ENCODE measurements around the gene CLIP1. TPM values are rescaled to one million over a fixed set of nuclear protein-coding genes. Genes with fewer than 3 reads are reported as not detected.

The CLIP1 gene
- total RNA-seq, 2 donors from 2014 or later, result 72.4 to 81.1 TPM

- peaks cover 4% of the 10 kb centered on the region for H3K4me1 Mint-ChIP-seq
- H3K27me3 Mint-ChIP-seq, result no peaks in the 10 kb centered on the region
Measured at GRCh38 chr12:122250536-122250935, 171.9 kb downstream of the CLIP1 start.

GRCh38 chr12:122250047-122250446 is 172.4 kb downstream of the CLIP1 start:
- ATAC-seq (no peak), DNase-seq (no peak)
- Mint-ChIP-seq H3K36me3 (ENCODE audit: low read depth) (no peaks in the 10 kb centered on the region), H3K4me3 (no peak overlapping the region), H3K27me3 (no peaks in the 10 kb centered on the region), H3K4me1 (peaks cover 4% of the 10 kb centered on the region), H3K27ac (no peak overlapping the region)
- no peaks in the 10 kb centered on the region for H3K9me3 ChIP-seq (ENCODE audit: control insufficient read depth, low read length, poor library complexity, severe bottlenecking)

More at GRCh38 chr12:122250536-122250935, 171.9 kb downstream of the CLIP1 start:
- Mint-ChIP-seq H3K27ac (no peak overlapping the region), H3K4me3 (no peak overlapping the region), H3K36me3 (ENCODE audit: low read depth) (no peaks in the 10 kb centered on the region)
- H3K9me3 ChIP-seq (ENCODE audit: control insufficient read depth, low read length, poor library complexity, severe bottlenecking), result no peaks in the 10 kb centered on the region
- DNase-seq (no peak), ATAC-seq (no peak)

GRCh38 chr12:122245553-122245952 is 176.9 kb downstream of the CLIP1 start:
- H3K27me3 Mint-ChIP-seq, result no peaks in the 10 kb centered on the region
- no peaks in the 10 kb centered on the region for H3K36me3 Mint-ChIP-seq (ENCODE audit: low read depth)
- H3K4me3 Mint-ChIP-seq, result peak overlapping the region; percentile 93
- no peak for DNase-seq
- ATAC-seq, result no peak
- peak overlapping the region; percentile 93 for H3K27ac Mint-ChIP-seq
- peaks cover 23% of the 10 kb centered on the region for H3K4me1 Mint-ChIP-seq
- no peaks in the 10 kb centered on the region for H3K9me3 ChIP-seq (ENCODE audit: control insufficient read depth, low read length, poor library complexity, severe bottlenecking)

GRCh38 chr12:122244565-122245371 is 177.7 kb downstream of the CLIP1 start:
- ATAC-seq (peak; percentile 81), DNase-seq (no peak)
- H3K36me3 Mint-ChIP-seq (ENCODE audit: low read depth), result no peaks in the 10 kb centered on the region
- H3K9me3 ChIP-seq (ENCODE audit: control insufficient read depth, low read length, poor library complexity, severe bottlenecking), result no peaks in the 10 kb centered on the region
- peak overlapping the region; percentile 93 for H3K27ac Mint-ChIP-seq
- H3K4me1 Mint-ChIP-seq, result peaks cover 24% of the 10 kb centered on the region
- H3K4me3 Mint-ChIP-seq, result peak overlapping the region; percentile 93
- H3K27me3 Mint-ChIP-seq, result no peaks in the 10 kb centered on the region

GRCh38 chr12:122243965-122244364 is 178.5 kb downstream of the CLIP1 start:
- ATAC-seq, result peak; percentile 57
- no peaks in the 10 kb centered on the region for H3K36me3 Mint-ChIP-seq (ENCODE audit: low read depth)

GRCh38 chr12:122238861-122239260 is 183.6 kb downstream of the CLIP1 start:
- no peak overlapping the region for H3K4me3 Mint-ChIP-seq
- peaks cover 17% of the 10 kb centered on the region for H3K4me1 Mint-ChIP-seq
- H3K36me3 Mint-ChIP-seq (ENCODE audit: low read depth), result peaks cover 3% of the 10 kb centered on the region
- H3K27ac Mint-ChIP-seq, result no peak overlapping the region
- H3K27me3 Mint-ChIP-seq, result no peaks in the 10 kb centered on the region
- H3K9me3 ChIP-seq (ENCODE audit: control insufficient read depth, low read length, poor library complexity, severe bottlenecking), result no peaks in the 10 kb centered on the region
- ATAC-seq, result no peak
- DNase-seq, result no peak

More at GRCh38 chr12:122243965-122244364, 178.5 kb downstream of the CLIP1 start:
- H3K9me3 ChIP-seq (ENCODE audit: control insufficient read depth, low read length, poor library complexity, severe bottlenecking), result no peaks in the 10 kb centered on the region
- Mint-ChIP-seq H3K4me3 (peak overlapping the region; percentile 93), H3K27me3 (no peaks in the 10 kb centered on the region), H3K4me1 (peaks cover 24% of the 10 kb centered on the region), H3K27ac (peak overlapping the region; percentile 93)
- no peak for DNase-seq

- Mint-ChIP-seq H3K27me3 (no peaks in the 10 kb centered on the region), H3K27ac (peak overlapping the region; percentile 19)
- no peak for ATAC-seq
Measured at GRCh38 chr12:122235741-122236140, 186.7 kb downstream of the CLIP1 start.

GRCh38 chr12:122232691-122233090 is 189.8 kb downstream of the CLIP1 start:
- Mint-ChIP-seq H3K36me3 (ENCODE audit: low read depth) (peaks cover 3% of the 10 kb centered on the region), H3K4me3 (no peak overlapping the region), H3K27ac (no peak overlapping the region), H3K4me1 (peaks cover 10% of the 10 kb centered on the region), H3K27me3 (no peaks in the 10 kb centered on the region)
- DNase-seq (no peak), ATAC-seq (no peak)
- H3K9me3 ChIP-seq (ENCODE audit: control insufficient read depth, low read length, poor library complexity, severe bottlenecking), result no peaks in the 10 kb centered on the region

More at GRCh38 chr12:122235741-122236140, 186.7 kb downstream of the CLIP1 start:
- Mint-ChIP-seq H3K4me1 (peaks cover 7% of the 10 kb centered on the region), H3K36me3 (ENCODE audit: low read depth) (peaks cover 3% of the 10 kb centered on the region), H3K4me3 (no peak overlapping the region)
- no peaks in the 10 kb centered on the region for H3K9me3 ChIP-seq (ENCODE audit: control insufficient read depth, low read length, poor library complexity, severe bottlenecking)
- DNase-seq, result no peak

- DNase-seq, result no peak
- Mint-ChIP-seq H3K4me3 (no peak overlapping the region), H3K27me3 (no peaks in the 10 kb centered on the region), H3K27ac (no peak overlapping the region), H3K4me1 (peaks cover 13% of the 10 kb centered on the region), H3K36me3 (ENCODE audit: low read depth) (peaks cover 3% of the 10 kb centered on the region)
- no peaks in the 10 kb centered on the region for H3K9me3 ChIP-seq (ENCODE audit: control insufficient read depth, low read length, poor library complexity, severe bottlenecking)
- no peak for ATAC-seq
Measured at GRCh38 chr12:122230798-122231197, 191.7 kb downstream of the CLIP1 start.

- DNase-seq (no peak), ATAC-seq (no peak)
- Mint-ChIP-seq H3K27me3 (no peaks in the 10 kb centered on the region), H3K4me1 (peaks cover 19% of the 10 kb centered on the region), H3K36me3 (ENCODE audit: low read depth) (no peaks in the 10 kb centered on the region), H3K27ac (no peak overlapping the region), H3K4me3 (peak overlapping the region; percentile 64)
- no peaks in the 10 kb centered on the region for H3K9me3 ChIP-seq (ENCODE audit: control insufficient read depth, low read length, poor library complexity, severe bottlenecking)
Measured at GRCh38 chr12:122228092-122228491, 194.4 kb downstream of the CLIP1 start.

GRCh38 chr12:122227341-122227740 is 195.1 kb downstream of the CLIP1 start:
- Mint-ChIP-seq H3K27ac (no peak overlapping the region), H3K36me3 (ENCODE audit: low read depth) (no peaks in the 10 kb centered on the region), H3K4me3 (peak overlapping the region; percentile 79), H3K27me3 (no peaks in the 10 kb centered on the region), H3K4me1 (peaks cover 19% of the 10 kb centered on the region)
- no peaks in the 10 kb centered on the region for H3K9me3 ChIP-seq (ENCODE audit: control insufficient read depth, low read length, poor library complexity, severe bottlenecking)
- no peak for ATAC-seq
- DNase-seq, result peak in 2 of 3 donors; percentile 25 to 43

GRCh38 chr12:122226366-122227125 is 195.9 kb downstream of the CLIP1 start:
- no peaks in the 10 kb centered on the region for H3K9me3 ChIP-seq (ENCODE audit: control insufficient read depth, low read length, poor library complexity, severe bottlenecking)
- DNase-seq (no peak), ATAC-seq (no peak)
- Mint-ChIP-seq H3K36me3 (ENCODE audit: low read depth) (no peaks in the 10 kb centered on the region), H3K4me3 (peak overlapping the region; percentile 88), H3K27me3 (no peaks in the 10 kb centered on the region), H3K27ac (no peak overlapping the region), H3K4me1 (peaks cover 19% of the 10 kb centered on the region)

GRCh38 chr12:122225683-122226365 is 196.6 kb downstream of the CLIP1 start, which contains the start of gene DIABLO:
DIABLO (minus strand) TSS chr12:122226052; CDS start chr12:122226014, 38 bp downstream.
- ATAC-seq (peak; percentile 94), DNase-seq (peak; percentile 99 to 100 (median 100))
- H3K9me3 ChIP-seq (ENCODE audit: control insufficient read depth, low read length, poor library complexity, severe bottlenecking), result no peaks in the 10 kb centered on the region
- Mint-ChIP-seq H3K27ac (peak within 1 kb of the TSS; percentile 90), H3K4me3 (peak within 1 kb of the TSS; percentile 88), H3K36me3 (ENCODE audit: low read depth) (no peaks in the 10 kb centered on the region), H3K27me3 (no peaks in the 10 kb centered on the region), H3K4me1 (peaks cover 19% of the 10 kb centered on the region)
